Panc1 (cell line): Measurements from ENCODE around the gene GRM1.

Source experiments
- CTCF ChIP-seq: fragments of 450-650 bp; IDR thresholded peaks from 2 replicates; pipeline ENCODE4 v1.5.1; 2017; ENCODE audit warnings: mild to moderate bottlenecking
- POLR2AphosphoS5 ChIP-seq: IDR thresholded peaks from 2 replicates; pipeline ENCODE4 v1.6.1; 2012; ENCODE audit warnings: mild to moderate bottlenecking, low read depth, low read length, moderate library complexity
- REST ChIP-seq, 2 experiments: IDR thresholded peaks; 2 replicates each; pipeline ENCODE4 v1.6.1; 2011 to 2012; ENCODE audit warnings: low read depth in 2 of 2, control low read depth in 1 of 2, low read length in 1 of 2, mild to moderate bottlenecking in 1 of 2, moderate library complexity in 1 of 2; ENCODE audit not compliant: insufficient read depth in 1 of 2
- TCF7L2 ChIP-seq: IDR thresholded peaks from 2 replicates; pipeline ENCODE4 v1.6.1; 2011; ENCODE audit warnings: mild to moderate bottlenecking, low read depth, low read length, inconsistent platforms

- TF ChIP-seq TCF7L2, result no peak
- TF ChIP-seq CTCF, result no peak
- no peak for TF ChIP-seq REST (IDR thresholded peaks at IDR 0.05; ENCODE audit: insufficient read depth in 1 of 2, low read depth in 2 of 2, low read length in 1 of 2)
- no peak for TF ChIP-seq POLR2AphosphoS5
Observed at GRCh38 chr6:146265056-146265455, 236.2 kb downstream of the GRM1 start.
